ENCODE measurements around the gene KIAA1614. TPM values are rescaled to one million over a fixed set of nuclear protein-coding genes. Genes with fewer than 3 reads are reported as not detected.
"Not testable (repeated sequence)": the region's sequence is repeated elsewhere in the genome, so short reads cannot be mapped to it uniquely, and the experiment has no call there.

KIAA1614 gene
- total RNA-seq, 1 donor from 2014 or later = 1.8 TPM

DNA sequence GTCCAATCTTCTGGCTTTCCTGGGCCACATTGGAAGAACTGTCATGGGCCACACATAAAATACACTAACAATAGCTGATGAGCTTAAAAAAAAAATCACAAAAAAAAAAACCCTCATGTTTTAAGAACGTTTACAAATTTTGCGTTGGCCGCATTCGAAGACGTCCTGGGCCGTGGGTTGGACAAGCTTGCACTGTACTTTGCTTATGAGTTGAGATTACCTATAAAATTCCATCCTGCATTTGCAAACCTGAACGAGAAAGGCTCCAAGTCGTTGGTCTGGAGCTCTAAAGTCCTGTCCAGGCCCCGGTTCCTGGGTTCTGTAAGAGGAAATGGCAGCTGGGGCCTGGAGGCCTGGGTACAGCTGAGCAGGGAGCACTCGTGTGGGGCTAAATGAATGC lies 51.4 kb downstream of the KIAA1614 start:
- no peak for DNase-seq (ENCODE audit: low read depth, low spot score)

GRCh38 chr1:180964595-180964994 lies 51.9 kb downstream of the KIAA1614 start:
- DNase-seq (ENCODE audit: low read depth, low spot score) = no peak

DNA sequence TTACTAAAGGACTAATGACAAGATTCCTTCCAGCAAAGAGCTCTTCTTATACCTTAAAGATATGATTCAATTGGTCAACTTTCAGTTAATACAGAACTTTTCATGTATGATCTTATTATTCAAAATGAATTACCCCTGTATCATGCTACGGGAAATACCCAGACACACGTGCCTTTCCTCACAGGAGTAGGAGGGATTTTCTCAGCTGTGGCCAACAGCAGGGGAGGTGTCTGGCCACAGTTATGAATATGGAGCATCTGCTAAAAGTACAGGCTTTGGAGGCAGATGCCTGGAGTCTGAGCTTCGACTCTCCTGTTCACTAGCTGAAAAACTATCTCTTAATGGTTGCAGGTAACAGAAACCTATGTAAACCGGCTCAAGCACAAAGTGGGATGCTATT lies 53.6 kb downstream of the KIAA1614 start:
- no peak for DNase-seq (ENCODE audit: low read depth, low spot score)

DNA sequence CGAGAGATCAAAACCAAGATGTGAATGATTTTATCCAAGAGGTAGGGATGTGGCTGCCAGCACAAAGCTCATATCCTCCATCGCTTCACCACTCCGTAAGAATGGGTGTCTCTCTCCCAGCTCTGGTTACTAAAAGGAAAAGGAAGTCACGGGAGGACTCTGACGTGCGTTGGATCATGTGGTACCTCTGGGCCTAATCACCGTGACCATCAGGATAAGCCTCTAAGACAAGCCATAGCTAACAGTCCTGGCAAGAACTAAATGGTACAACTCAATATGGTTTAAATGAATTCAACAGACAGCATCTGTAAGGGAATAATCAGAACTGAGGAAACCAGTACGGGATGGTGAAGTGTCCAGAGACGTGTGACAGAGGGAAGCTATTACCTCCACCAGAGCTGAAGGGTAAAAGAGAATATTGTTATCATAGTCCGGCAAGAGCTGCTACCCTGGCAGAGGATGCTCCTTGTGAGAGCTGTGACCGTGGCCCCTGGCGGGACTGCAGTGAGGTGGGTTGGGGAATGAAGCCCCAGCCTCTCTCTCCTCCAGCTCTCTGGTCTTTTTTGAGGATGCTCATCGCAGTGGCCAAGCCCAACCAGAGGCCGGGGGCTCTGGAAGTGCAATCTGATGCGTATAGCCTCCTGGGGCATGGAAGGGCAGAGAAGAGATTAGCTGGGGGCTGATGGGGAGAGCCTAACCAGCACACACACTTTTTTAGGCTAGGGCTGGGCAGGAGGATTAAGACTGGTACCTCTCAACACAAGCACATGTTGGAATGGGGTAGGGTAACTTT lies 54.2 kb downstream of the KIAA1614 start:
- no peak for DNase-seq (ENCODE audit: low read depth, low spot score)

DNA sequence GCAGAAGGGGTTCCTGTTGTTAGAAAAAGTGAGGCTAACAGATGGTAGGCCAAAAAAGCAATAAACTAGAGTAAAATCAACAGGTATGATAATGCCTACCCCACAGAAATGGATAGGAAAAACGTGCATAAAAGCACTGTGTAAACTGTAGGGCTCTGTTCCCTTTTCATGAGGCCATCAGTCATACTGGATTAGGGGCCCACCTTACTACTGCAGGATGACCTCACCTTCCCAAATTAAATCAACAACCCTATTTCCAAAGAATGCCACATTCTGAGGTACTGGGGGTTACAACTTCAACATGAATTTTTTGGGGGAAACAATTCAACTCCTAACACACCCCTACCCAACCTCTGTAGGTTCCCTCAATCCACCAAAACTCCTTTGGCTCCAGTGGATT lies 54.9 kb downstream of the KIAA1614 start:
- no peak for DNase-seq (ENCODE audit: low read depth, low spot score)

- not testable (repeated sequence) for DNase-seq (ENCODE audit: low read depth, low spot score)
Observed at GRCh38 chr1:180968834-180969233, 56.1 kb downstream of the KIAA1614 start.

DNA sequence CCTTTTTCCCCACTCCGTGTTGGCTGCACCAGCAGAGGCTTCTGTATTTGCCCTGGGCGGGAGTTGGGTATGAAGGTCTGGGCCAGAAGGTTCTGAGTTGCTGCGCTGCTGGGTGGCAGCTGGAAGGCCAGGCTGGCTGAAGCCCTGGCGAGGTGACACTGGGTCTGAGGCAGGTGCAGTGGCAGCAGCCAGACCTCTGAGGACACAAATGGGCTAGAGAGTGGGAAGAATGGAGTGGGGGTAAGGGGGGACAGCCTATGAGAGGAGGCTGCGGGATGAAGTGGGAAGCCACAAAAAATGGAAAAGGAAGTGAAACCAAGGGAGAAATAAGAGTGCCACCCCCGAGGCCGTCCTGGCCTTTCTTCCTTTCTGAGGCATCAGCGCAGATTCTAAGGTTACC lies 56.7 kb downstream of the KIAA1614 start:
- DNase-seq (ENCODE audit: low read depth, low spot score) = no peak

DNA sequence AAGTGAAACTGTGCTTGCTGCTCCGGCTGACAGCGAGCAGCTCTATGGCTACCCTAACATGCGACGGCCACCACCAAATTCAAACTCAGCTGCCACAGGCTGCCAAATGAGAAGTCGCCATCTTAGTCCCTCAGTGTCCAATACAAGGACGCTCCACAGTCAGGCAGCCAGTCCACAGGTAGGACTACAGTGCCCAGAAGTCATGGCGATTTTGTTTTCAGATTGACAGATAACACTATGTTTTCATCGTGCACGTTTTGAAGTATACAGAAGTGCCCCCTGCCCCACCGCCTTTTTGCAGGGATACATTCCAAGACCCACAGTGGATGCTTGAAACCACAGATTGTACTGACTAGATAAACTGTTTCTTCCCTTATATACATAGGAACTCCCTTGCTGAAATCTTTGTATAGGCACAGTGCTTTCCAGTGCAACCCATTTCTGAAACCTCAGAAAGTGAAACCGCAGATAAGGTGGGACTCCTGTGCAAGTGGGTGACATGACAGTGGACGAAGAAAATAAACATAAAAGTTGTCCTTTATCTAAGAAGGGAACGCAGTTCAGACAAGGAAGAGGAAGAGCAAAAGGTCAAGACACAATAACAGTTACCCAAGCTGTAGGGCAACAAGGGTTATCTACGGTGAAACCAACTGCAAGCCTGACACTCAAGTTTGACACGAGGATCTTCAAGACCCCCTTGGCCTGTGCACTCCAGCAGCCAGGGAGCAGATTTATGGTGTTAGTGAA lies 57.8 kb downstream of the KIAA1614 start:
- no peak for DNase-seq (ENCODE audit: low read depth, low spot score)

DNA sequence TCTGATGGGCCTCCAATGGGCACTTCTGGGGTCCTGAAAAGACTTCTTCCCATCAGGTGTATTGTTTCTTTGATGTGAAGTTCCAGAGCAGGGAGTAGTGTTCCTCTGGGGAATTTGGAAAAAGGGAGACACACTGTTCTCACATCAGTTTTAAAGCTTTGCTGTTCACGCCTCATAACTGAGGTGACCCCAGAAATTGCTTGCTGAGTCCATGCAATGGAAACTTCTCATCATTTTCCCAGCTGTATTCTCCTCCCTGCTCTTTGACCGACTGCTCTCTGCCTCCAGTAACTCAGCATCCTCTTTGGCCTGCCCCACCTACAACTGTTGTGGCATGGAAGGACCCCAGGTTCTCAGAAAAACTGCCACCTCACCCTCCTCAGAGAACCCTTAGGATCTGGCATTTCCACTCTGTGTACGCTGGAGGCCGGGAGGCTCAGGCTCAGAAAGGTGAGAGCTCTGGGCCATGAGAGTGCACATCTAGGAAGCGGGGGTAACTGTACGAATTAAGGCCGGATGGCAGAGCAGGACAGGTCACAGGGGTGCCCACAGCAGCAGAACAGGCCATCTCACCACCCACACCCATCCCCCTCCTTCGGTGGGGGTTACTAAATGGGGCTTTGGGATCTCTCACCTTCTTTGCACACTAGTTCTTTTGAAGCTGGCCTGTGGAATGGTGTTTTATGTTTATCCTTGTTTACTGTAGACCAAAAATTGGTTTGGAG lies 58.7 kb downstream of the KIAA1614 start:
- DNase-seq (ENCODE audit: low read depth, low spot score) = no peak

DNA sequence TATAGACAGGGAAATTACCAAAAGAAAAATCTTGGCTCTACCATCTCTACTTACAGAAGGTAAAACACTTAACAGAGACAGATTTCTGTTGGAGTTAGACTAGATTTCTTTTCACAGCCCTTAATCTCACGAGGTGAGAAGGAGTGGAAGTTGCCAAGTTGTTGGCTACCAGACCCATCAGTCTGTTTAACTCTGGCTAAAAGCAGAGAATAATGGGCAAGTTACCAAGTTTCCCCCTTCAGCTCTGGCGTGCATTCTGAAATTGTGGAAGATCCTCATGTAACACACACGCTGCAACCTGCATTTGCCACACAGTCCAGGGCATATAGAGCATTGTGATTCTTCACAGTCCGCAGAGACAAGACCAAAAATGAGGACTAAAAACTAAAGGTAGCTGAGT lies 60.7 kb downstream of the KIAA1614 start:
- no peak for DNase-seq (ENCODE audit: low read depth, low spot score)

GRCh38 chr1:180974236-180974635 lies 61.5 kb downstream of the KIAA1614 start:
- no peak for DNase-seq (ENCODE audit: low read depth, low spot score)

DNA sequence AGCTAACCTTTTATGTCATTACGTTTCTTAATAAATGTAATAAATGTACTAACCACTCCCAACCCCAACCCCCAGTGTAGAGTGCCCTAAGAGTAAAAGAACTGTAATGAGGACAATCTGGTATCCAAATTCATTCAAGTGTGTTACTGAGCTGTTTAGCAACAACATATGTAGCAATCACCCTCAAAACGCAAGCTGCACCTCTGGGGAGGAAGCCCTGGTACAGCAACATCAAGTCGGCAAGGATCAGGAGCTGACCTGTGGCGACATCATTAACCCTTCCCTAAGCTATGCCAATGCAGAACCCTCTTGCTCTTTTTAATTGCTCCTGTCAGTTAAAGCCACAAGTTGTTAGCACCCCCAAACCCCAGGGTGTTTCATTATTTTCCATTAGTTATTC lies 62.9 kb downstream of the KIAA1614 start:
- DNase-seq (ENCODE audit: low read depth, low spot score) = no peak

DNA sequence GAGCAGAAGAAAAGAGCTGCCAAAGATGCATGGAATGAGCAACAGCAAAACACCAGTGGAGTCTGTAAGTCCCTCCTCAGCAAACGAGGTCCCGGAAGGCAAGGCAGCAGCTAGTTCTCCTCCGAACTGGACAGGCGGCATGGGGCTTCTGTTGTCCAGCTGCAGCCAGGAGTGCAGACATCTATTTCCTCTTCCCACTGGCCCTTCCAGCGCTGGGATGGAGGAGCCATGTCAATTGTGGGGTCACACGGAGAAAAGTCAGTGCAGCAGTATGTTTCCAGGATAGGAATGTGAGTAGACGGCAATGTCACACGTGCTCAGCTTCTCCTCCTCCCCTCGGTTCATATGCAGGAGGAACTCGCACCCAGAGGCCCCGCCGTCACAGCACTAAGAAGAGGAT lies 63.5 kb downstream of the KIAA1614 start:
- no peak for DNase-seq (ENCODE audit: low read depth, low spot score)

DNA sequence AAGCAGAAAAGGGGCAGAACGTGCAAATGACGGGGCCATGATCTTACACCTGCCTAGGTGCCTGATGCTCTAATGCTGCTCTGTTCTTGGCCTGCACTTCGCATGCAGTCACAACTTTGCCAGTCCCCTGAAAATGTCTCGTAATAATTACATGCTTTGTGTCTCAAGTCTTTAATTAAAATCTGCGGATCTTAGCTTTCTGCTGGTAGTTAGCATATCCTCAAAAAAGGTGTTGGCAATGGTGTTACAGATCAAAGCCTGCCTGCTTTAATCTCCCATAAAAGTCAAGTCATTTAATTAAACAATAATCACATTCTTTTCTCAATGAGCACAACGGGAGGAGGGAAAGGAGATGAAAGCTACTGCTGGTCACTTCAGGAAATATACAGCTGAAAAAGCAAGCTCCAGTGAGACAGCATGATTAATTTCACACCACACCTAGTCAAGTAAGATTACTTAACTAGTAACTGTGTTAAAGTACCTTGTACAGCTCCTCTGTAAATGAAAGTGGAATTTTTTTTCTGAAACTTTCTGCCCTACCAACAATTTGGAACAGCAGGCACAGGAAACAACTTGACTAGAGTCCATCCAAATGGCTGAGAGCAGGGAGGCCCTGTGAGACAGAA lies 64.1 kb downstream of the KIAA1614 start:
- DNase-seq (ENCODE audit: low read depth, low spot score) = no peak

- DNase-seq (ENCODE audit: low read depth, low spot score) = no peak
Observed at GRCh38 chr1:180981596-180982387, 69.1 kb downstream of the KIAA1614 start.

GRCh38 chr1:180982422-180982821 lies 69.7 kb downstream of the KIAA1614 start:
- DNase-seq (ENCODE audit: low read depth, low spot score) = no peak

DNA sequence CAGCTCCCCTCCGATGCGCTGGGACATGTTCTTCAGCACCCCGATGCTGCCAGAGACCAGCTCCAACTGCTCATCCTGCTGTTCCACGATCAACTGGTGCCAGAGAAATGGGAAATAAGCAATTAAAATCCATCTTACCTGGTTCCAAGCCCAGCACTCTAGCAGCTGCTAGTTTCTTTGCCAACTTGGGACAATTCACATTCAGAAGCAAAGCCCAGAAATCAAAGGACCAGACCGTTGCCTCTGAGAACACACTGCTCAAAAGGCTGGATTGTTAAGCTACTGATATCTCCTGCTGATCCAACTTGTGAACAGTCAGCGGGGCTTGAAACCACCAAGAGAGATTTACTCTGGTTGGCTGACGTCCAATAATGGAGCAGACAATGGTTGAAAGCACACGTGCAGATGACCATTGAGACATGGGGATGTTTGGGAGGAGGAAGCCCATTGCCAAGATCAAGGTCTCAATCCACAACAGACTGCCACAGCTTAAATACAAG lies 75.6 kb downstream of the KIAA1614 start:
- DNase-seq (ENCODE audit: low read depth, low spot score) = no peak

DNA sequence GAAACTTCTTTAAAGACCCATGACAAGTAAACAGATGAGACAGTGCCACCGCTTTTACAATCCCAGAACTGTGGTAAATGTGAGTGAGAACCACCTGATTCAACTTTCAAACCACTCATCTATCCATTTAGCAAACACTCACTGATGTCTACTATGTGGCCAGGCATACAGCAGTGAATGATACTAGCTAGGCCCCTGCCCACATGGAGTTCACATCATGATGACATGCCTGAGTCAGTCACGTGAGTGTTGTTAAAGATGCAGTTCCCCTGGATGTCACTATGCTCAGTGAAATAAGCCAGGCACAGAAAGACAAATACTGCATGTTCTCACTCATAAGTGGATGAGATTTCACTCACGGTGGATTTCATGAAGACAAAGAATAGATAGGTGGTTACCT lies 81.6 kb downstream of the KIAA1614 start:
- DNase-seq (ENCODE audit: low read depth, low spot score) = no peak

DNA sequence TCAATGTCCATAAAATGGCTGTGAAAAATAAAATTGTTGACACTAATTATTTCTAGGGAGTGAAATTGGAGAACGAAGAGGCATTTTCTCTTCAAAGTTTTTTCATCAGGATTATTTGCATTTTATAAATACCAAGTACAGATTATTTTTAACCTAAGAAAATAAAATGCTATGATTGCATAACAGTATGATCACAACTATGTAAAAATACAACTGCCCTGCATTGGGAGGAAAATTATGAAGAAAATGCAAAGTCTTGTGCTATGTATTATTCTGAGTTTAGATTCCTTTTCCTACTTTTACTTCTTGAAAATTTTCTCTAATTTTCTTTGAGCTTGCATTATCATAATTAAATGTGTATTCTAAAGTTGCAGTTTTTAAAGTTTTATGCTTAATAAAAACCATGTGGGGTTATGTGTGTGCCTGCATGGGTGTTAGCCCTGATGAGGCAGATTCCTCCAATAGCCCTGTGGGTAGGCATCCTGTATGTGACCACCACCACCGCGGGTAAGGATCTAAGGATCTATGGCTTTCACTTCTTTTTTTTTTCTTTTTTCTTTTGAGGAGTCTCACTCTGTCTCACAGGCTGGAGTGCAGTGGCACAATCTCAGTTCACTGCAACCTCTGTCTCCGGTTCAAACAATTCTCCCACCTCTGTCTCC lies 85.3 kb downstream of the KIAA1614 start:
- DNase-seq (ENCODE audit: low read depth, low spot score) = no peak
